Renal cortical epithelial cell (primary cell): Measurements from ENCODE around the gene LMF2. TPM values are rescaled to one million over a fixed set of nuclear protein-coding genes. Genes with fewer than 3 reads are reported as not detected.

Source experiments
- DNase-seq: peaks from one replicate; pipeline ENCODE4 v3.0.0-alpha.2; 2011; ENCODE audit warnings: low read depth
- total RNA-seq: library from RNA; depleted of rRNA; stranded (reverse); fragments of >200 nt; gene quantifications from 2 replicates; pipeline ENCODE4 v1.2.3, GENCODE V29; 2014

The LMF2 gene, protein sequence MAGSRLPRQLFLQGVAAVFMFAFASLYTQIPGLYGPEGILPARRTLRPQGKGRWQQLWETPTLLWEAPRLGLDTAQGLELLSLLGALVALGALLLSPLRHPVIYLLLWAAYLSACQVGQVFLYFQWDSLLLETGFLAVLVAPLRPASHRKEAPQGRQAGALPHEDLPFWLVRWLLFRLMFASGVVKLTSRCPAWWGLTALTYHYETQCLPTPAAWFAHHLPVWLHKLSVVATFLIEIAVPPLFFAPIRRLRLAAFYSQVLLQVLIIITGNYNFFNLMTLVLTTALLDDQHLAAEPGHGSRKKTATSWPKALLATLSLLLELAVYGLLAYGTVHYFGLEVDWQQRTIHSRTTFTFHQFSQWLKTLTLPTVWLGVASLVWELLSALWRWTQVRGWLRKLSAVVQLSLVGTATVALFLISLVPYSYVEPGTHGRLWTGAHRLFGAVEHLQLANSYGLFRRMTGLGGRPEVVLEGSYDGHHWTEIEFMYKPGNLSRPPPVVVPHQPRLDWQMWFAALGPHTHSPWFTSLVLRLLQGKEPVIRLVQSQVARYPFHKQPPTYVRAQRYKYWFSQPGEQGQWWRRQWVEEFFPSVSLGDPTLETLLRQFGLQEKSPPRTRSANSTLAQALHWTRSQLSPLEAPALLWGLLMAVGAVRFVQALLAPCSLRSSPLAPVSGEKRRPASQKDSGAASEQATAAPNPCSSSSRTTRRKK
- total RNA-seq, result 26.6 and 48.4 TPM in 2 replicates

DNA sequence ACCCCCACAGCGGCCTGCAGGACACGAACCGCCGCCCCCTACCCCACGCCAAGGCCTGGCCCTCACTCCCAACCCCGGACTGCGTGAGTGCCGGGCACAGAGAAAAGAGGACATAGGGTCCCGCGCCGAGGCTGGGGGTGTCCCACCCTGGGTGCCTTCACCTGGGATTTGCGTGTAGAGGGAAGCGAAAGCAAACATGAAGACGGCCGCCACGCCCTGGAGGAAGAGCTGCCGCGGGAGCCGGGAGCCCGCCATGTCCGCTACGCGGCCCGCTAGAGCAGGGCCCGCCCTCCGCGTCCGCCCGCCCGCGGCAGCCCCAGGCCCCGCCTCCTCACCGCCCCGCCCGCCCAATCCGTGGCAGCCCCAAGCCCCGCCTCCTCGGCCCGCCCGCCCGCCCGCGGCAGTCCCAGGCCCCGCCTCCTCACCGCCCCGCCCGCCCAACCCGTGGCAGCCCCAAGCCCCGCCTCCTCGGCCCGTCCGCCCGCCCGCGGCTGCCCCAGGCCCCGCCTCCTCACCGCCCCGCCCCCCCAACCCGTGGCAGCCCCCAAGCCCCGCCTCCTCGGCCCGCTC lies at the start of gene LMF2:
TSS of gene LMF2 (minus strand) at position 282 of the 570 bp plus-strand sequence. CDS start at position 255, 27 bp downstream.
- no peak for DNase-seq

DNA sequence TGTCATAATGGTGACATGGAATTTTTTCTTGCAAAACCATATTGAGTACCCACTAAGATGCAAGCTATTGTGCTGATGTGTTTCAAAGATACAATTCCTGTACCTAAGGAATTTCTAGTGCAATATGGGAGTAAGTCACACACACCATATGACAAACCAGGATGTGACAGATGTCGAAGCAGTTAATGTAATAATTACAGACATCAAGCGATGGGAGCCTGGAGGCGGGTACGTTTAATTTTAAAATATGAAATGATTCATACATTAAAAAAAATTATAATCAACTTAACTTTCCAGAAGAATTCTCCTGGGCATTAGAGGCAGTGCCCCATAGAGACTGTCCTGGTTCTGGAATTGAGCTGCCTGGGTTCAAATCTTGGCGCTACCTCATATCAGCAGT lies 49.2 kb upstream of the LMF2 start:
- DNase-seq, result no peak

- no peak for DNase-seq
Observed at GRCh38 chr22:50553310-50553709, 45.8 kb upstream of the LMF2 start.

DNA sequence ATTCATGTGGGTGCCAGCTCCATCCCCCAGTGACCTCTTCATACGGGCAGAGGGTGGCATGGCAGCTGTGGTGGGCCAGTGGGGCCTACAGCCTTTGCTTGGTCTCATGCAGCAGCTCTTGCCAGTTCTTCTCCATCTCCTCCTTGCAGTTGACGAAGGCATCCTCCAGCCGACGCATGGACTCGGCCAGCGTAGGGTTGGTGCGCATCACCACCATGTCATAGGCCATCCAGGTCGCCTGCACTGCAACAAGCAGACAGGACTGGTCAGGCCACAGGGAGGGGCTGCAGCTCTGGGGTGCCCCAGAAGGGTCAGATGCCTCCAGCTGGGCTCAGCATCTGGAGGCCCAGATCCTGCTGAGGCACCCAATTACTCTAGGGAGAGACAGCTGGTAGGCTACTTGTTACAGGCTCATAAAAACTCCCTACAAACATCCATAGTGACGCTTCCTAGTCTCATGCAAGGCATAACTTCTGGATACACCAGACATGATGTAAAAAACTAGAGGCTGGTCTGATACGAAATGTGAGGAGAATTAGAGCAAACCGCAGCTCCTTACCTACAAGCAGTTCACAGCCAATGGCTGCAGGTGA lies 43.8 kb upstream of the LMF2 start:
- no peak for DNase-seq

DNA sequence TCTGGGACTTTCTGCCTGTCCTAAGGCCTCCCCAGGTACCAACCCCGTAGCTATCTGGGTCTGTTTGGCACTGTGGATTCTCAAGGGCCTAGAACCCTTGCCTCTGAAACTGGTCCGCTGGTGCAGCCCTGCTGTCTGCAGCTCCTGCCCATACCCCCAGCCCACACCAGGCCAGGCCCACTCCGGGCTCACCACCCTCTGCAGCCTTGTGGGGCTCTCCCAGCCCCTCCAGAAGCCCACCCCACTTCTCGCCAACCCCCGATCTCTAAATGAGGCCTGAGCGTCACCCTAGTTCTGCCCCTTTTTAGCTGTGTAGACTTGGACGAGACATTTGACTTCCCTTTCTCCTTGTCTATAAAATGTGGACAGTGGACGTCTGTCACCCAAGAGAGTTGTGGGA lies 42.9 kb upstream of the LMF2 start:
- no peak for DNase-seq

GRCh38 chr22:50548921-50549790 lies 41.7 kb upstream of the LMF2 start:
- no peak for DNase-seq

- DNase-seq, result no peak
Observed at GRCh38 chr22:50548040-50548920, 40.8 kb upstream of the LMF2 start.

DNA sequence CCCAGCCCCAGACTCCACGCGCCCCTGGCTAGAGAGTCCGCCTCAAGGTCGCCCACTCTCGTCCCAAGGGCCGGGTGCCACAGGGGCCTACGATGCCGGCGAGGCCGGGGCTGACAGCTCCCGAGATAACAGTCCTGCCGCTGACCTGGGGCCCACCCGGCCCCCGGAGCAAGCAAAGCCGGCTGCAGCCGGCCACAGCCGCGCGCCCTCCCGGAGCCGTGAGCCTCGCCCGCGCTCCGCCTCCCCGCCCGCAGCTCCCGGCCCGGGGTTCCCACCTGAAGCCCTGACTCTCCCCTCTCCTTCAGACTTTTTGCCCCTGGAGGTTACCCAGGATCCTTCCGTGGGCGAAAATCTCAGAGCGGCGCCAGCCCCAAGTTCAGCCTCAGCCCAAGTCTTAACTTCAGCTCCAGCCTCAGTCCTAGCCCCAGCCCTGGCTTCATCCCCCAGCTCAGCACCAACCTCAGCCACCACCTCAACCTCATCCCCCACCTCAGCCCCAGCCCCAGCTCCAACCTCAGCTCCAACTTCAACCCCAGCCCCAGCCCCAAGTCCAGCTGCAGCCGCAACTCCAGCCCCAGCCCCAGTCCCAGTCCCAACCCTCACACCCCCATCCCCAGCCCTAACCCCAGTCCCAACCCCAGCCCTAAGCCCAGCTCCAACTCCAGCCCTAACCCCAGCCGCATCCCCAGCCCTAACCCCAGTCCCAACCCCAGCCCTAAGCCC lies 39.9 kb upstream of the LMF2 start:
- DNase-seq, result no peak

DNA sequence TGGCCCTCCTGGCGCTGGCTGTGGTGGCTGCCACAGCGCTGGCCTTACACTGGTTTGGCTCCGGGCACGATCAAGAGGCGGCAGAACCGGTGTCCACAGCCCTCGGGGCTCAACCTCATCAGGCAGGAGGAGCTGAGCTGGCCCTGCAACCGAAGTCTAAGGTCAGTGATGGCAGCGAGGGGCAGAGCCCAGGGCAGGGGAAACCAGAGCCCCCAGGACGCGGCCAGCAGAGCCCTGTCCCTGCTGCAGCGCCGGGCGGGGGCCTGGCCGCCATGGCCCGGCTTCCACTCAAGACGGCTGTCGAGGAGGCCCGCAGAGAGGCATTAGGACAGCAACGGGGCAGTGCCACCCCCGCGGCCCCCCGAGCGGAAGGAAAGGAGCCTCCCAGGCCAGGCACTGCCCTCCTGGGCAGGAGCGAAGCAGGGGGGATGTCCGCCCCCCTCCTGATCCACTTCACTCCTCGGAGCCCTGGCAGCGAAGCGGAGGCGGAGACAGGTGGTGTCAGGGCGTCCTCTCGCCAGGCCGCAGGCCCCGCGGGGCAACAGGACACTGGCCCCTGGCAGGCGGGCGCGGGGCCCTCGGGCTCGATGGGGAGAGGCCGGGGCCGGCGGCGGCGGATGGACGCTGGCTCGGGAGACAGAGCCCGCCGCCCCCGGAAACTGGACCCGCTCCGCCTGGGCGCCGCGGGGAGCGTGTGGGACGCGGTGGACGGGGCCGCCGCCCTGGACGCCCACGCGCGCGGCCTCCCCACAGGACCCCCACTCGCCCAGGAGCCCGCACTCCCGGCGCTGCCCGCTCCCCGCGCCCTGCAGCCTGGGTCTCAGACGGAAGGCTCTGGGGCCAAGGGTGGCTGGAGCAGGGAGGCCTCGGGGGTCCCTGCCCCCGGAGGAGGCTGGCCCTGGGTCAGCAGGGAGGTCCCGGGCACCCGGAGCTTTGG lies 39.1 kb upstream of the LMF2 start:
- DNase-seq, result no peak

DNA sequence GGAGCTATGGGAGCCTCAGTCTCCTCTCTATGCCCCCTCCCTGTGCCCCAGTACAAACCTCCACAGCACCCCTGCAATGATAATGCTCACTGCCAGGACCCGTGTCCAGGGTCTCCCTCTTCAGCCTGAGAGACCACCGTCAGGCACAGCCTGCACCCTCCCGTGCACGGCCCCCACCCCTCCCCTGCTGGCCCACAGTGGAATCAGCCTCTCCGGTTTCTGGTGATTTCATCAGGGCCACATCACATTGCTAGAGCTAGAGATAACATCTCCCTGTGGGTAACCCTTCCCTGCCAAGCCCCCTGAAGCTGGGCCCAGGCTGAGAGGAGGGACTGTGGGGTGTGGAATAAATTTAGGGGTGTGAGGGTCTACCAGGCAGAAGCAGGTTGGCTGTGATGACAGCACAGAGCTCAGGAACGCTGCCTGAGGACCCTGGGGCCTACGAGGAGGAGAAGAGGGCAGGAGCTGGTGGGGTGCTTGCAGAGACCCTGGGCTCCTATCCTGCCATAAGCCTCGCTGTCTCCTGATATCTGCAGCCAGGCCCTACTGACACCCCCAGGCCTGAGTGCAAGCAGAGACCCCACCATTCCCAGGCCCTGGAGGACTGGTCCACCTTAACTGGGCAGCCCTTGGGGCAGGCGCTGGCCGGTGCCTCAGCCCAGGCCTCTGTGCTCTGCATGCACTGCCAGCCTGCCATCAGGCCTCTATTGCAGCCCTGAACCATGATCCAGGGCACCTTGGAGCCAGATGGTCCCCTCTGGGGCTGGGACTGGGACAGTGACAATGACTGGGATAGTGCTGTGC lies 38.2 kb upstream of the LMF2 start, which contains the start of gene KLHDC7B:
TSS of gene KLHDC7B (plus strand) at position 378 of the 804 bp plus-strand sequence. CDS start at position 723, 345 bp downstream.
- no peak for DNase-seq

DNA sequence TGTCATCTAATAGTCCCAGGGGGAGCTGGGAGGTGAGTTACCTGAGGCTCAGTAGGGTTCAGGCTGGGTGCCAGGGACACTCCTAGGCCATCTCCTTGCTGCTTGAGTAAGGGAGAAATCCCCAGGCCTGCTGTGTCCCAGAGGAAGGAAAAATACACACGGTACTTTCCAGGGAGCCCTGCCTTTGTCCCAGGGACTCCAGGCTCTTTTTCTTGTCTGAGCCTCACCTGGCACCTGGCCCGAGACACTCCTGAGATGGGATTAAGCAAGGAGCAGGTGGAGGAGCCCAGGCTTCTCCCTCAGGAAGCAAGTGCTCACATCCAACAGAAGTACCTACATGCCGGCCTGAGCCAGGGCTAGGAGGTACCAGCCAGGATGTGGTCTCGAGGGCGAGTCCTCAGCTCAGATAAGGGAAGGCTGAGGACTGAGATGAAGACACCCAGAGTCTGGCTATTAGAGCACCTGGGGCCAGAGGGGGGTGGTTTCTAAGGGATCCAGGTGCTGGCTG lies 37.3 kb upstream of the LMF2 start:
- no peak for DNase-seq

DNA sequence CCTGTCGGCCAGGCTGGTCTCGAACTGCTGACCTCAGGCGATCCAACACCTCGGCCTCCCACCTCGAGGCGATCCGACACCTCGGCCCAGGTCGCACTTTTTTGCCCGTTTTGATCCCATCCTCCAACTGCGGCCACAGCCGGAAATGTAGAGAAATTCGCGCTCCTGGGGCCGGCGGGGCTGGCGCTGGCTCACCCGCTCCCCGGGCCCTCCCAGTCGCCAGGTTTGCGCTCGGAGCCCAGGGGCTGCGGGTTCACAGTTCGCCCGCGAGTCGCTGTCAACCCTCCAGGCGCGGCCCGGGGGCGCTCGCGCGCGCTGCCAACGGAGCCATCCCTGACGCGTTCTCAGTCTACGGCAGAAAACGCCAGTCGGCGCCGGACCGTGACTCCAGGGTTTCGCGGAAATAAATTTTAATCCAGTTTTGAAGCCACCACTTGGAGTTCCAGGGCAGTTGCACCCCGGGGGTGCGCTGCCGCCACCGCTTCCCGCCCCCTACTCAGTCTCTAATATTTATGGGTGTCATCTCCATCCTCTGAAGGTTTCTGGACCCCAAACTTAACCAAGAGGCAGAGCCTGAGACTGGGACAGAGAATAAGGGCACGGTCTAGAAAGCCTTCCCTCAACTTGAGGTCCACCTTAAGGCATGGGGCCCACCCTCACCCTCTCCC lies 36.7 kb upstream of the LMF2 start:
- no peak for DNase-seq

GRCh38 chr22:50542416-50542927 lies 35.0 kb upstream of the LMF2 start:
- DNase-seq, result no peak

DNA sequence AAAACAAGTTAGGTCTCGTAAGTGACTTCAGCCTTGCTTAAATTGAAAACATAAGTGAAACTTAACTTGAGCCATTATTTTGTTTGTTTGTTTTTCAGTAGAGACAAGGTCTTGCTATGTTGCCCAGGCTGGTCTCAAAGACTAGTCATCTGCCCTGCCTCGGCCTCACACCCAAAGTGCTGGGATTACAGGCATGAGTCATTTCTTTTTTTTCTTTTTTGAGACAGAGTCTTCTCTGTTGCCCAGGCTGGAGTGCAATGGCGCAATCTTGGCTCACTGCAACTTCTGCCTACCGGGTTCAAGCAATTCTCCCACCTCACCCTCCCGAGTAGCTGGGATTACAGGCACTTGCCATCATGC lies 34.1 kb upstream of the LMF2 start:
- DNase-seq, result peak; percentile 87

DNA sequence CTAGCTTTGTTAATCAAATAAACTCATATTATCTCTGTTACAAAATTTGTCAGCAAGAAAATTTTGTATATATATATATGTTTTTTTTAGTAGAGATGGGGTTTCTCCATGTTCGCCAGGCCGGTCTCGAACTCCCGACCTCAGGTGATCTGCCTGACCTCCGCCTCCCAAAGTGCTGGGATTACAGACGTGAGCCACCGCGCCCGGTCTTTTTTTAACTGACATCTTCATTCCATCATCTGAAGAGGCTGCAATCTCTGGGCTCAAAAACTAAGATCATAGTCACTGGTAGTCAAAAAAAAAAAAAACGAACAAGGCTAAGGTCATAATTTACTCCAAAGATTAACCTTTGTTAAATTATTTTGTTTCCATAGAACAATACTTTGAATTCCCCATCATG lies 32.9 kb upstream of the LMF2 start:
- no peak for DNase-seq

GRCh38 chr22:50537765-50538164 lies 30.3 kb upstream of the LMF2 start:
- no peak for DNase-seq

- DNase-seq, result no peak
Observed at GRCh38 chr22:50536226-50536625, 28.7 kb upstream of the LMF2 start.
